H1 (cell line): ENCODE results near the gene COL2A1. TPM values are rescaled to one million over a fixed set of nuclear protein-coding genes. Genes with fewer than 3 reads are reported as not detected.
A peak's percentile ranks its signal among the peaks of the same experiment; 100 is the strongest.

Experiments used
- CTCF ChIA-PET: fragments of 300-600 bp; sonication (Branson Sonifier 250); formaldehyde crosslinking; loops from one replicate; lab custom pipeline; 2021; ENCODE audit not compliant: partially characterized antibody; lab: Charles Lee
- POLR2A ChIA-PET: fragments of 300-600 bp; sonication (Branson Sonifier 250); formaldehyde crosslinking; loops from one replicate; lab custom pipeline; 2021; ENCODE audit warnings: inconsistent platforms; ENCODE audit not compliant: partially characterized antibody; lab: Charles Lee
- DNase-seq, 2 experiments: peaks; one replicate each; pipeline versions ENCODE4 v3.0.0 to v3.0.0-alpha.2; 2010 to 2022; ENCODE audit warnings: low spot score in 2 of 2, low read depth in 1 of 2, mixed read lengths in 1 of 2
- FAIRE-seq: peaks from 2 replicates; lab custom pipeline; 2011; peaks lifted over from hg19 to GRCh38; lab: Jason Lieb, UNC
- H2AFZ ChIP-seq: 2 replicates; pipeline ENCODE4 v1.8.1; 2012; ENCODE audit warnings: low read length, inconsistent platforms
- H2AK5ac ChIP-seq: 2 replicates; pipeline ENCODE4 v1.6.1; 2013; ENCODE audit warnings: low read depth, low read length
- H2BK120ac ChIP-seq: replicated peaks from 2 replicates; pipeline ENCODE3; 2013; ENCODE audit warnings: low read depth, low read length, inconsistent platforms
- H2BK12ac ChIP-seq: 2 replicates; pipeline ENCODE4 v1.6.1; 2013; ENCODE audit warnings: low read depth, low read length
- H2BK15ac ChIP-seq: 2 replicates; pipeline ENCODE4 v1.6.1; 2013; ENCODE audit warnings: low read length
- H2BK20ac ChIP-seq: 2 replicates; pipeline ENCODE4 v1.6.1; 2013; ENCODE audit warnings: low read length
- H2BK5ac ChIP-seq: 2 replicates; pipeline ENCODE4 v1.6.1; 2013; ENCODE audit warnings: low read depth, low read length
- H3K14ac ChIP-seq: 2 replicates; pipeline ENCODE4 v1.6.1; 2013; ENCODE audit warnings: inconsistent platforms; ENCODE audit not compliant: insufficient read length
- H3K18ac ChIP-seq: 2 replicates; pipeline ENCODE4 v1.6.1; 2013; ENCODE audit warnings: low read length; ENCODE audit errors: extremely low read depth
- H3K23ac ChIP-seq: 2 replicates; pipeline ENCODE4 v1.6.1; 2013; ENCODE audit warnings: inconsistent platforms; ENCODE audit not compliant: insufficient read length
- H3K23me2 ChIP-seq: 2 replicates; pipeline ENCODE4 v1.6.1; 2013; ENCODE audit warnings: low read depth, low read length
- H3K27ac ChIP-seq: 2 replicates; pipeline ENCODE4 v1.6.1; 2011; ENCODE audit warnings: low read depth, low read length, inconsistent platforms
- H3K27me3 ChIP-seq, 4 experiments: replicated peaks in 1 of 4; 1 replicate in 1 of 4; 2 replicates in 3 of 4; pipeline versions ENCODE4 v1.6.1 to v1.8.1; 2011 to 2013; ENCODE audit warnings: low read length in 3 of 4, mild to moderate bottlenecking in 3 of 4, inconsistent platforms in 2 of 4, mixed read lengths in 2 of 4, moderate library complexity in 1 of 4; ENCODE audit not compliant: control insufficient read depth in 3 of 4, insufficient read depth in 3 of 4; ENCODE audit errors: extremely low read depth in 1 of 4
- H3K36me3 ChIP-seq, 4 experiments: 2 replicates each; pipeline versions ENCODE4 v1.6.1 to v1.8.1; 2011 to 2013; ENCODE audit warnings: mild to moderate bottlenecking in 4 of 4, low read length in 3 of 4, moderate library complexity in 2 of 4, control low read depth in 1 of 4, inconsistent platforms in 1 of 4; ENCODE audit not compliant: insufficient read depth in 4 of 4, control insufficient read depth in 2 of 4
- H3K4ac ChIP-seq: replicated peaks from 2 replicates; pipeline ENCODE3; 2013; ENCODE audit warnings: low read length, low read depth, mixed read lengths, inconsistent platforms; ENCODE audit not compliant: insufficient read length
- H3K4me1 ChIP-seq, 4 experiments: replicated peaks in 1 of 4; 1 replicate in 1 of 4; 2 replicates in 3 of 4; pipeline versions ENCODE4 v1.6.1 to v1.8.1; 2011 to 2013; ENCODE audit warnings: low read length in 3 of 4, inconsistent platforms in 2 of 4, mixed read lengths in 1 of 4; ENCODE audit not compliant: insufficient read depth in 4 of 4, control insufficient read depth in 3 of 4
- H3K4me2 ChIP-seq, 2 experiments: 2 replicates each; pipeline versions ENCODE4 v1.6.1 to v1.8.1; 2011 to 2013; ENCODE audit warnings: low read depth in 2 of 2, low read length in 2 of 2, control low read depth in 1 of 2, inconsistent platforms in 1 of 2, mild to moderate bottlenecking in 1 of 2; ENCODE audit not compliant: insufficient read depth in 1 of 2
- H3K4me3 ChIP-seq, 4 experiments: fragments of 200-600, 300-600 bp in 1 of 4; sonication (generic), shearing (Covaris generic), sonication (Bioruptor Twin) in 1 of 4; 2 replicates each; pipeline versions ENCODE4 v1.5.1 to v1.8.1; 2011 to 2016; ENCODE audit warnings: low read length in 4 of 4, low read depth in 3 of 4, control low read depth in 2 of 4, inconsistent platforms in 2 of 4, mild to moderate bottlenecking in 2 of 4, mixed read lengths in 1 of 4, moderate library complexity in 1 of 4; ENCODE audit not compliant: insufficient read depth in 2 of 4; ENCODE audit errors: extremely low read depth in 1 of 4
- H3K56ac ChIP-seq: replicated peaks from 2 replicates; pipeline ENCODE3; 2013; ENCODE audit warnings: low read depth, mild to moderate bottlenecking, mixed read lengths, low read length, inconsistent platforms; ENCODE audit not compliant: insufficient read length
- H3K79me1 ChIP-seq: 2 replicates; pipeline ENCODE4 v1.6.1; 2013; ENCODE audit warnings: low read depth, low read length, control low read depth
- H3K79me2 ChIP-seq, 2 experiments: 2 replicates each; pipeline versions ENCODE4 v1.6.1 to v1.8.1; 2012 to 2013; ENCODE audit warnings: low read length in 2 of 2, mild to moderate bottlenecking in 2 of 2, inconsistent platforms in 1 of 2; ENCODE audit not compliant: insufficient read depth in 2 of 2, control insufficient read depth in 1 of 2
- H3K9ac ChIP-seq, 4 experiments: replicated peaks in 1 of 4; 1 replicate in 1 of 4; 2 replicates in 3 of 4; pipeline versions ENCODE4 v1.6.1 to v1.8.1; 2011 to 2013; ENCODE audit warnings: low read depth in 3 of 4, low read length in 3 of 4, control low read depth in 2 of 4, mild to moderate bottlenecking in 2 of 4, moderate library complexity in 2 of 4, inconsistent platforms in 1 of 4; ENCODE audit errors: extremely low read depth in 1 of 4
- H3K9me3 ChIP-seq, 2 experiments: 2 replicates each; pipeline versions ENCODE4 v1.6.1 to v1.8.1; 2012 to 2013; ENCODE audit warnings: mild to moderate bottlenecking in 2 of 2, moderate library complexity in 2 of 2, control low read depth in 1 of 2, inconsistent platforms in 1 of 2, low read depth in 1 of 2, low read length in 1 of 2, mixed read lengths in 1 of 2; ENCODE audit not compliant: insufficient read depth in 2 of 2
- H4K20me1 ChIP-seq, 2 experiments: replicated peaks in 1 of 2; 2 replicates each; pipeline versions ENCODE3 to v1.8.1; 2011 to 2013; ENCODE audit warnings: inconsistent platforms in 2 of 2, low read length in 2 of 2, mild to moderate bottlenecking in 1 of 2; ENCODE audit not compliant: insufficient read depth in 2 of 2, control insufficient read depth in 1 of 2
- H4K5ac ChIP-seq: 2 replicates; pipeline ENCODE4 v1.6.1; 2013; ENCODE audit warnings: low read length, low read depth, mixed read lengths, inconsistent platforms; ENCODE audit not compliant: insufficient read length
- H4K8ac ChIP-seq: 2 replicates; pipeline ENCODE4 v1.8.0; 2013; ENCODE audit warnings: mild to moderate bottlenecking, moderate library complexity, low read length, inconsistent platforms; ENCODE audit not compliant: insufficient read depth; ENCODE audit errors: extremely low read depth
- H4K91ac ChIP-seq: replicated peaks from 2 replicates; pipeline ENCODE3; 2013; ENCODE audit warnings: low read length, mixed read lengths, inconsistent platforms; ENCODE audit not compliant: insufficient read length
- CTCF ChIP-seq, 3 experiments: IDR thresholded peaks; 1 replicate in 2 of 3; 2 replicates in 1 of 3; pipeline versions ENCODE4 v1.5.1 to v1.6.1; 2011; ENCODE audit warnings: low read length in 3 of 3, mild to moderate bottlenecking in 3 of 3, inconsistent platforms in 2 of 3, low read depth in 1 of 3, moderate library complexity in 1 of 3; ENCODE audit not compliant: insufficient read depth in 1 of 3; ENCODE audit errors: control extremely low read depth in 1 of 3
- E2F6 ChIP-seq: IDR thresholded peaks from 2 replicates; pipeline ENCODE4 v1.6.1; 2012; ENCODE audit warnings: inconsistent platforms
- RAD21 ChIP-seq, 2 experiments: IDR thresholded peaks in 1 of 2; conservative IDR thresholded peaks in 1 of 2; 2 replicates each; pipeline ENCODE4 v1.6.1; 2011; ENCODE audit warnings: low read depth in 2 of 2, low read length in 2 of 2, improper control_type of control experiment in 1 of 2, inconsistent platforms in 1 of 2, mild to moderate bottlenecking in 1 of 2, moderate library complexity in 1 of 2
- WGBS, 2 experiments: shearing (Covaris generic) in 1 of 2; methylation state at CpG; one replicate each; pipeline versions ENCODE4 v1.1.6 to v1.1.7; 2013 to 2015; ENCODE audit warnings: low lambda C conversion rate in 2 of 2, mixed read lengths in 2 of 2, inconsistent platforms in 1 of 2, low coverage in 1 of 2, missing lambda C conversion rate in 1 of 2; ENCODE audit not compliant: insufficient replicate concordance in 2 of 2, insufficient coverage in 1 of 2, insufficient read length in 1 of 2; ENCODE audit errors: extremely low coverage in 1 of 2, missing lambda C conversion rate in 1 of 2; 5-methylcytosine and 5-hydroxymethylcytosine counted together
- polyA plus RNA-seq, 7 experiments: library from polyadenylated mRNA; depleted of rRNA in 3 of 7; stranded (reverse) in 5 of 7; unstranded in 2 of 7; fragments of >200 nt in 5 of 7; fragments of 200-250 nt in 2 of 7; gene quantifications; 1 replicate in 5 of 7; 2 replicates in 1 of 7; 4 replicates in 1 of 7; pipeline versions ENCODE4 v1.2.1 to v1.2.3, GENCODE V29; 2011 to 2013; ENCODE audit warnings: missing spikeins in 2 of 7, mixed read lengths in 2 of 7
- total RNA-seq: library from RNA; stranded (reverse); fragmentation: NEBNext Ultra II Directional; extraction: Animal tissue kit (Norgen Biotek cat#: 25700); gene quantifications from 2 replicates; pipeline ENCODE4 v1.2.1, GENCODE V29; 2021

Gene COL2A1
- total and polyA plus RNA-seq, 2 of the 8 experiments (the other 6 are each of a cell fraction or from before 2014, with no cell fraction given), result 4.2 to 14.6 TPM

GRCh38 chr12:48008950-48009349 is 4.7 kb upstream of the COL2A1 start:
- Histone ChIP-seq H2BK120ac (no peak overlapping the region), H3K27me3 (peaks cover 82 to 100% (median 96%) of the 10 kb centered on the region in 4 experiments)

More at GRCh38 chr12:48008950-48009349, 4.7 kb upstream of the COL2A1 start:
- Histone ChIP-seq H3K4me3 (no peak overlapping the region), H3K27ac (no peak overlapping the region), H3K79me1 (no peaks in the 10 kb centered on the region), H3K9me3 (no peaks in the 10 kb centered on the region), H4K20me1 (peaks cover 0 to 7% of the 10 kb centered on the region in 2 experiments), H3K4me1 (peaks cover 0 to 14% (median 5%) of the 10 kb centered on the region in 4 experiments; a peak in 5 of 7 replicates), H2BK20ac (no peak overlapping the region), H2BK5ac (no peak overlapping the region), H3K4me2 (no peak overlapping the region), H2AFZ (no peak overlapping the region), H2BK12ac (no peak overlapping the region), H3K56ac (no peak overlapping the region), H4K91ac (no peak overlapping the region), H4K8ac (no peak overlapping the region), H2BK15ac (no peak overlapping the region), H3K23me2 (peaks cover 11% of the 10 kb centered on the region), H3K14ac (no peak overlapping the region), H3K18ac (no peak overlapping the region), H2AK5ac (no peak overlapping the region), H3K4ac (no peak overlapping the region), H3K23ac (no peak overlapping the region), H3K79me2 (no peaks in the 10 kb centered on the region), H3K36me3 (no peaks in the 10 kb centered on the region), H4K5ac (no peak overlapping the region), H3K9ac (no peak overlapping the region)
- TF ChIP-seq CTCF (IDR thresholded peaks at IDR 0.05; ENCODE audit: control extremely low read depth in 1 of 3, insufficient read depth in 1 of 3, low read depth in 1 of 3, low read length in 3 of 3) (peak; percentile 10 to 25 (median 24); a peak in 3 of 4 replicates), RAD21 (IDR thresholded peaks at IDR 0.05 in 1 of 2, conservative IDR thresholded peaks at IDR 0.05 in 1 of 2; ENCODE audit: low read depth in 2 of 2, low read length in 2 of 2) (peak in 1 of 2 experiments; percentile 17; a peak in 1 of 4 replicates), E2F6 (no peak)
- DNase-seq, result no peak
- POLR2A ChIA-PET, result interaction anchor here (0.7 kb wide), 1 partner anchor 110 kb away, joined by 3 read pairs; no protein-coding TSS in a partner anchor
- 77% methylated on average over 4 of the region's 4 CpGs; no CpG with 5 or more reads in 1 of the 2 experiments for WGBS, 2 experiments
- CTCF ChIA-PET, result interaction anchor here (0.7 to 1.8 kb wide), 6 partner anchors 8 to 111 kb away, joined by 3 to 5 read pairs (median 3); no protein-coding TSS in a partner anchor
- FAIRE-seq, result no peak
